HG03045 (cell line): ENCODE results near the gene CYRIA.

Experiments used
- ATAC-seq: cut with Tn5 transposase; IDR thresholded peaks from one replicate; pipeline ENCODE4 v1.9.1; 2021; ENCODE audit warnings: mild to moderate bottlenecking, moderate library complexity; ENCODE audit not compliant: unreplicated experiment

CYRIA gene

GRCh38 chr2:16671760-16672159 is 6.1 kb upstream of the CYRIA start:
- no peak for ATAC-seq

DNA sequence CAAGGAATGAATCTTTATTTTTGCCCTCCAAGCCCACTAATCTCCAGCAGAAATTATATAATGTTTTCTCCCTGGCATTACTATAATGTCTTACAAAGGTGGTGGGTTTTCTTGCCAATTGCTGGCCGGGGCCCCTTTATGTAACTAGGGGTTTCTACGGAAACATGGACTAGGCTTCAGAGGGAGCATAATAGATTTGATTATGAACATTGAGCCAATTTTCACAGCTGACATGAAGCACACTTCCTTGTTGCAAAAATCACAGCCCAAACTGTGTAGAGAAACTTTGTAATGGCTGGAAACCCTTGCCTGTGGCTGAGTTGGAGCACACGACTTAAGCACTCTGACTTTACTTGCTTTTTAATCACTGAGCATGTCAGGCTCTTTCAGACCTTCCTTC is 3.8 kb upstream of the CYRIA start:
- no peak for ATAC-seq

GRCh38 chr2:16666449-16666801 is 791 bp upstream of the CYRIA start:
- ATAC-seq: peak; percentile 17

DNA sequence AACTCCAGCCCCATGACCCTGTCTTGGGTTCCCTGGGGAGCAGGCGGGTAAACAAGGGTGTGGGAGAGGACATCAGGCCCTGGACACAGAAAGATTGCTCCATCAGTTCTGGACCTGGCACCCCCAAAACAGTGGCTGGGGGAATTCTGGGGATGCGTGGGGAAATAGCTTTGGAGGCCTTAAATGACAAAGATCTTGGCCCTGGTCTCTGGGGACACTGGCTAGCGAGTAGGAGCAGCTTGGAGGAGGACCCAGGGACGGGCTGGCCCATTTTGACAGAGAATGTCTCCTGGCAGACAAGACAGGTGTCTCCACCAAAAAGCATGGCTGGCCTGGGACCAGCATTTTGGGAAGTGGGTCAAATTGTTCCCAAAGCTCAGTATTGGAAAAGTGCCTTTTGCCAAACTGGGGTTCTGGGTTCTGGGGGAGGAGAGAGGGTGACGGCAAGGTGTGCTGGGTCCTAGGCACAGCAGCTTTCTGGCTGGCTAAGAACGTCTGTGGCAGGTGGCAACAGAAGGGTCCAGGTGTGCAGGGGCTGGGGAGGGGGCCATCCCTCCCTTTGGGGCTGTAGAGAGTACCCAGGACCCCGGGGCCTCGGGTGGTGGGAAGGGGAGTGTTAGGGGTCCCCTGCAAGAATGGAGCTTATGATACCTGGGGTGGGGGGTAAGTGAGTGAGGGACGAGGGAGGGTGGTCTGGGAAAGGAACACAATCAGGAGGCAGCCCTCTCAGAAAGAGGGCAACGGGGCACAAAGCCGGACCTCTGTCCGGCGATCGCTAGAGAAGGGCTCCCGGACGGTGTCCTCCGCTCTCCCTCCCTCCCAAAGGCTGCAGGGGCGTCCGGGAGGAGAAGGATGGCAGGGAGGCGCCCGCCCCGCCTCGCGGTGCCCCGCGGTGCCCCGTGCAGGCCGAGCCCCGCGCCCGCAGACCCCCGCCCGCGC is 556 bp downstream of the CYRIA start:
- ATAC-seq: no peak

GRCh38 chr2:16664052-16664731 is 1.4 kb downstream of the CYRIA start:
- ATAC-seq: no peak

GRCh38 chr2:16663121-16663905 is 2.3 kb downstream of the CYRIA start:
- no peak for ATAC-seq

GRCh38 chr2:16661936-16662839 is 3.4 kb downstream of the CYRIA start:
- ATAC-seq: no peak

DNA sequence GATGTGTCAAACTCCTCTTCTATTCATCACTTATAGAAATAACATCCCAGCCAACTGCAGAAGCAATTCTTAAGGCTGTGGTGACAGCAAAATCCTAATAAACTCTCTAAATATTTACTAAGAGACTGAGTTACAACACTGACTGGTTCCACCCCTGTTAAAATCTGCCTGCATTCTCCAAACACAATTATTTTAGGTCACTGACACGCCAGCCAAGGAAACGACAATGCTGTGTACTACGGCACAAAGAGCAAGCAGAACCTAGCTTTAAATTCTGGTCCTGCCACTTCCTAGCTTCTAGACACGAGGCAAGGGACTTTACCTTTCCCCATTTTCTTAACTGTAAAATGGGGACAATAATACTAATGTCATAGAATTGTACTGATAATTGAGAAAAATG is 4.1 kb downstream of the CYRIA start:
- ATAC-seq: no peak

- ATAC-seq: no peak
Measured at GRCh38 chr2:16660556-16660955, 5.1 kb downstream of the CYRIA start.

- no peak for ATAC-seq
Measured at GRCh38 chr2:16660114-16660513, 5.5 kb downstream of the CYRIA start.

GRCh38 chr2:16658076-16658739 is 7.4 kb downstream of the CYRIA start:
- no peak for ATAC-seq

- ATAC-seq: no peak
Measured at GRCh38 chr2:16657671-16658070, 8.0 kb downstream of the CYRIA start.

DNA sequence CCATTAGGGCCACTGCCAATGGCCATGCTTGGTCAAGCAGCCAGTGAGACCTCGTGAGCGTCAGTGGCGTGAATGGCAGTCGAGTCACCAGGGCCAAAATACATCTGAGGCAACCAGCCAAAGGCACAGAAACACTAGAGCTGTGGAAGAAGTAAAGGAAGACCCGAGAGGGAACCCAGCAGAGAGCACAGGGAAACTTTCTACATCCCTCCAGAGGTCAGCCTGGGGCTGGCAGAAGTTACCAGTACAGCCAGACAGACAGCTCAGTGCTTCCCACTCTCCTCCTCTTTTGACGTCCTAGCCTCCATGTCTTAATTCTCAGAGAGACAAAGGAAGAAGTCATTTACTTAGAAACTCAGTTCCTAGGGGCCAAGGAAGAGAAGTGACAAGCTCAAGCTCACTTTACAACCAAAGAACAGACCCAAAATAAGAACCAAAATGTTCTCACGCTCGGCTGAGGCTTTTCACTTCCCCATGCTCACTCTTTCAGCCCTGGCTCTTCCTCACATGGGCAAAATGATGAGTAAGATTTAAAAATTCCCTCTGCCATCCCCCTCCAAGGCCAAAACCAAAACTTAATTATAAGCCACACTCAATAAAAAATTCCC is 8.7 kb downstream of the CYRIA start:
- ATAC-seq: peak; percentile 81

- no peak for ATAC-seq
Measured at GRCh38 chr2:16655905-16656642, 9.6 kb downstream of the CYRIA start.

GRCh38 chr2:16655445-16655837 is 10.2 kb downstream of the CYRIA start:
- no peak for ATAC-seq

DNA sequence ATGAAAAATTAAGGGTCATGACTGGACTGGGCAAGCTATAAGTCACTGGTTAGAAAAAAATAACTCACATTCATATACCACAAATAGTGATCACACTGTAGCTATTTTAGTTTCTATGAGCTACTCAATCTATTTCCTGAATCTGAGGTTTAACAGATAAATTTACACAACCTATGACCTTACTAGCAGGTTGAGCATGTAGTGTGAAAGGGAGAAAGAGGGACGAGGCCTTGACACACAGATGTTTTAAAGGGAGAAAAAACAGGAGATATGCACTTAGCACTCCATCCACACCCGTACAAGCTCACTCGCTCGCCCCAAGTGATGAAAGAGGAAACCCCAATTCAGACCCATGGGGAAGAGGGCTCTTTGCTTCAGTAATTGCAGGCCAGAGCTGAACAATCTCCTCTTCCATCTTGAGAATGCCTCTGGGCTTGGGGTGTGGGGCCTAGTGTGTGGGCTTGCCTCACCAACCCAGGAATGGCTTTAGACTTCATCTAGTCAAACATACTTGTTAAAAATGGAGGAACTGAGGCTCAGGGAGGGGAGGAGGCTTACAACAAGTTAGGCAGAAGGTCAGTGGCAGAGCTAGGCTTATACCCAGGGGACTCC is 10.7 kb downstream of the CYRIA start:
- ATAC-seq: no peak

DNA sequence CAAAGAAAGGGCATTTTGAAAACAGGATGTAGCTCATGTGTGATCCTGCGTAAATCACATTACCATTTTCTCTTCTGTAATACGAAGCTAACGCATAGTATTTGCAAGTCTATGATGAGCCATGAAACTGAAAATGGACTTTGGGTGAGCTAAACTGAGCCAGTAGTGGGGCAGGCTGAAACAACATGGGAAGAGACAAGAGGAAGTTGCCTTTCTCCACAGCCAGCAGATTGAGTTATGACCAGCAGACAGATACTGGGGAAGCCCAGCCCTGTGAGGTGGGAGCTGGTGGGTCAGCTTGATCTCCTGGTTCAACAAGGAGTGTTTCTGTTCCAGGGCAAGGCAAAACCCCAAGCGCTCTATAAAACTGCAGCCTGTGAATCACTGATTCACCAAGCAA is 11.8 kb downstream of the CYRIA start:
- peak; percentile 51 for ATAC-seq

DNA sequence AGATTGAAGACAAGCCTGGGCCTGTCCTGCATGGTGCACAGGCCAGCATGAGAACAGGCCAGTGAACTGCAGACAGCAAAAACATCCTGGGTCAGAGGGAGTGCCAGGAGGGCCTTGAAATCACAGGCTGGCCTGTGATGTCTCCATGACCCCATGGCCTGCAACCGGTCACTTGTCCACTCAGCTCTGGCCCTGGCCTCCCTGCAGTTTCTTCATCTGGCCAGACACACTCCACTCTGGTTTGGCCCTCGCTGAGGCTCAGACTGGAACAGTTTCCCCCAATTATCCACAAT is 12.6 kb downstream of the CYRIA start:
- no peak for ATAC-seq
